ENCODE results near the gene TEKT5. TPM values are rescaled to one million over a fixed set of nuclear protein-coding genes. Genes with fewer than 3 reads are reported as not detected.

TEKT5 gene
- total RNA-seq, 2 donors from 2014 or later = 0.21 to 0.82 TPM

- Histone ChIP-seq H3K27me3 (no peaks in the 10 kb centered on the region), H3K9me3 (no peaks in the 10 kb centered on the region), H3K4me3 (no peak overlapping the region), H3K4me1 (no peaks in the 10 kb centered on the region), H3K27ac (no peak overlapping the region), H3K9ac (ENCODE audit: low read depth in 2 of 2, low read length in 2 of 2) (no peak overlapping the region), H3K36me3 (no peaks in the 10 kb centered on the region)
- intact Hi-C loops (cut with DNase I) = loop anchor here (5.0 to 10.0 kb wide), 2 partner anchors 152 to 475 kb away; no protein-coding TSS in a partner anchor
- no peak for DNase-seq
- no peak for TF ChIP-seq CTCF (IDR thresholded peaks at IDR 0.05)
Observed at GRCh38 chr16:10729104-10730048, 34.6 kb upstream of the TEKT5 start.

- H3K4me3 ChIP-seq = no peak overlapping the region
- intact Hi-C loops (cut with DNase I) = loop anchor here (5.0 kb wide), 1 partner anchor 151 kb away; no protein-coding TSS in a partner anchor
- no peaks in the 10 kb centered on the region for H3K4me1 ChIP-seq
- no peak for TF ChIP-seq CTCF (IDR thresholded peaks at IDR 0.05)
- H3K27me3 ChIP-seq = no peaks in the 10 kb centered on the region
- H3K9me3 ChIP-seq = no peaks in the 10 kb centered on the region
- H3K36me3 ChIP-seq = no peaks in the 10 kb centered on the region
- DNase-seq = no peak
- H3K9ac ChIP-seq (ENCODE audit: low read depth in 2 of 2, low read length in 2 of 2) = no peak overlapping the region
- H3K27ac ChIP-seq = no peak overlapping the region
Observed at GRCh38 chr16:10728003-10728887, 33.5 kb upstream of the TEKT5 start.

- Histone ChIP-seq H3K36me3 (no peaks in the 10 kb centered on the region), H3K4me3 (no peak overlapping the region), H3K9me3 (no peaks in the 10 kb centered on the region), H3K27ac (no peak overlapping the region), H3K4me1 (no peaks in the 10 kb centered on the region), H3K27me3 (no peaks in the 10 kb centered on the region), H3K9ac (ENCODE audit: low read depth in 2 of 2, low read length in 2 of 2) (no peak overlapping the region)
- no peak for TF ChIP-seq CTCF (IDR thresholded peaks at IDR 0.05)
- intact Hi-C loops (cut with DNase I) = no loop called here
- no peak for DNase-seq
Observed at GRCh38 chr16:10708969-10709368, 14.2 kb upstream of the TEKT5 start.

- H3K4me3 ChIP-seq = no peak overlapping the region
- intact Hi-C loops (cut with DNase I) = no loop called here
Observed at GRCh38 chr16:10699756-10700155, 5.0 kb upstream of the TEKT5 start.

More at GRCh38 chr16:10699756-10700155, 5.0 kb upstream of the TEKT5 start:
- Histone ChIP-seq H3K9ac (ENCODE audit: low read depth in 2 of 2, low read length in 2 of 2) (no peak overlapping the region), H3K9me3 (no peaks in the 10 kb centered on the region), H3K4me1 (no peaks in the 10 kb centered on the region), H3K27me3 (no peaks in the 10 kb centered on the region), H3K27ac (no peak overlapping the region), H3K36me3 (no peaks in the 10 kb centered on the region)
- no peak for TF ChIP-seq CTCF (IDR thresholded peaks at IDR 0.05)
- DNase-seq = no peak

Data from colonic mucosa (tissue), 4 donors.